Measurements from ENCODE around the gene SH3BP5.

DNA sequence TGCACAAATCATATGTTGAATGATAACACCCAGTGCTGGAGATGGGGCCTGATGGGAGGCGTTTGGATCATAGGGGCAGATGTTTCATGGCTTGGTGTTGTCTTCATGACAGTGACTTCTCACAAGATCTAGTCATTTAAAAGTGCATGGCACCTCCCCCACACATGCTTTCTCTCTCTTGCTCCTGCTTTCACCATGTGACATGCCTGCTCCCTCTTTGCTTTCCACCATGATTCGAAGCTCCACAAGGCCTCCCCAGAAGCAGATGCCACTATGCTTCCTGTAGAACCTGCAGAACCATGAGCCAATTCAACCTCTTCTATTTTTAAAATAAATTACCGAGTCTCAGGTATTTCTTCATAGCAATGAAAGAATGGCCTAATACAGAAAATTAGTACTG is 17.8 kb upstream of the SH3BP5 start:
- TF ChIP-seq EZH2 (IDR thresholded peaks at IDR 0.05; ENCODE audit: insufficient read depth, poor library complexity, severe bottlenecking) (no peak), EZH2phosphoT487 (IDR thresholded peaks at IDR 0.05; ENCODE audit: insufficient read depth, low read depth) (no peak)
